22Rv1 (cell line): ENCODE results near the gene RDH16.

Experiments used
- CTCF ChIP-seq: fragments of 450-650 bp; IDR thresholded peaks from 2 replicates; pipeline ENCODE4 v1.5.1; 2017; ENCODE audit warnings: mild to moderate bottlenecking
- ZFX ChIP-seq: fragments of 450-650 bp; IDR thresholded peaks from 2 replicates; pipeline ENCODE4 v1.6.1; 2017; ENCODE audit warnings: antibody characterized with exemption, borderline replicate concordance

GRCh38 chr12:56954057-56954957 lies 3.1 kb downstream of the RDH16 start:
- TF ChIP-seq CTCF (no peak), ZFX (no peak)
